NCI-H2171 treated with DMSO at 0.1 percent for 48 hours (cell line): Measurements from ENCODE around the gene OGDHL.
"Not testable (repeated sequence)": the region's sequence is repeated elsewhere in the genome, so short reads cannot be mapped to it uniquely, and the experiment has no call there.

Experiments used
- DNase-seq: peaks from one replicate; lab custom pipeline; 2025; lab: John Stamatoyannopoulos, UW

Gene OGDHL

DNA sequence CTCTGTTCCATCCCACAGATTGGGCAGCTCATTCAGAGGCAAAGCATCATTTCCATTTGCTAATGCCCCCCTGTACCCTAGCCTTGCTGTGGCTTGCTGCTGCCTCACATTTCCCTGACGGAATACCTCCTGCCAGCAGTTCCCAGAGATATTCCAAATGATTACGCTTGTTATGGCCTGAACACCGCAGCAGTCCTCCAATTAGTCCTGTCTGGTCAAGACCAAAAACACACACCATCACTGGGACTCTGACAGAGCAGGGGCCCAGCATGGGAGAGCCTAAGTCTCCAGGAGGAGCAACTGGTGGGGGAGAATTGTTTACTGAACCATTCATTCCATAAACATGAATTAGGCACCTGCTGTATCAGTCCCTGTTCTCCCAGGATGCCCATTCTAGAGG lies 6.1 kb downstream of the OGDHL start:
- no peak for DNase-seq

DNA sequence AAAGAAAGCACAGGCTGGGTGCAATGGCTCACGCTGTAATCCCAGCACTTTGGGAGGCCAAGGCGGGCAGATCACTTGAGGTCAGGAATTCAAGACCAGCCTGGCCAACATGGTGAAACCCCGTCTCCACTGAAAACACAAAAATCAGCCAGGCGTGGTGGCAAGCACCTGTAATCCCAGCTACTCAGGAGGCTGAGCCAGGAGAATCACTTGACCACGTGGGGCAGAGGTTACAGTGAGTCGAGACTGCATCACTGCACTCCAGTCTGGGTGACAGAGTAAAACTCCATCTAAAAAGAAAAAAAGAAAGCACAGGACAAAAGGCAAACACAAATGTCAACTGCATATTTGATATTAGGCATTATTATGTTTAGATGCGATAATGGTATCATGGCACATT lies 7.2 kb downstream of the OGDHL start:
- not testable (repeated sequence) for DNase-seq

- DNase-seq: no peak
These were observed 9.5 kb downstream of the OGDHL start for GRCh38 chr10:49752584-49752983.

GRCh38 chr10:49751636-49752510 lies 10.2 kb downstream of the OGDHL start:
- DNase-seq: no peak

GRCh38 chr10:49751216-49751615 lies 10.9 kb downstream of the OGDHL start:
- no peak for DNase-seq

GRCh38 chr10:49750546-49750945 lies 11.6 kb downstream of the OGDHL start:
- no peak for DNase-seq

DNA sequence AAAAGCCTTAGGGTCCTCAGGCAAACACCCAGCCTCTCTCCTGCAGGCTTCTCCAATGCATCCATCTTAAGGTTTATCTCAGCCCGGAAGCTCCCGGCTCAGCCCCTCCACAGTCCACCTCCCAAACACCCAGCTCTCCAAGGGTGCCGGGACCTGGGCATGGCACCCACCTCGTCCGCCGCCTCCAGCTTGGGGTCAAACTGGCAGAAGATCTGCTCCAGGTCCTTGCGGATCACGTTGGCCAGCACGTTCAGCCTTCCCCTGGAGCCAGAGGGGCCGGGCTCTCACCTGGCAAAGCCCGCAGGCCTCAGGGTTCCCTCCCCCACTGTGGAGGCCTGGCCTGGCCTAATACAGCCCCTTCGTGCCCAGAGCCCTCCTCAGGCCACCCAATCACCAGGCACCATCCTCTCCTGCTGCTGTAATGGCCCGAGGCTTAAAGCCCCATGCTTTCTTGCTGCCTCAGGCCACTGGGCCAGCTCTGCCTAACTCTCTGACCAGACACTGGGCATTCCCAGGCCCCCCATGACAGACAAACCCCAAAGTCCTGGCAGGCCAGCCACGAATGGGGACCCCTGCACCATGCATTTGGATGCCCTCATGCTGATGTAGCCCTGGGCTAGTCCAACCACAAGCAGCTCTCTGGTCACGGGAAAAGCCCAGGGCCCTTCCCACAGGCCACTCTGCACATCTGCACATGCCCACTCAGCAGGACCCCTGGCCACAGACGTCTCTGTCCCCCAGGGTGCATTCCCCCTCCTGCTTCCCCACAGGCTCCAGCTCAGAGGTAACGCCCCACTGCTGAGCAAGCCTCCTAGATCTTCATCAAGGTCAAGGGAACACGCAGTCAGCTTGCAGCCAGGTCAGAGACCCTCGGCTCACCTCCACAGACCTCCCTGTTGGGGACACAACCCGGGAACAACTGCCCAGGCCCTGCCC lies 12.3 kb downstream of the OGDHL start:
- DNase-seq: no peak

GRCh38 chr10:49749144-49749543 lies 13.0 kb downstream of the OGDHL start:
- DNase-seq: no peak

DNA sequence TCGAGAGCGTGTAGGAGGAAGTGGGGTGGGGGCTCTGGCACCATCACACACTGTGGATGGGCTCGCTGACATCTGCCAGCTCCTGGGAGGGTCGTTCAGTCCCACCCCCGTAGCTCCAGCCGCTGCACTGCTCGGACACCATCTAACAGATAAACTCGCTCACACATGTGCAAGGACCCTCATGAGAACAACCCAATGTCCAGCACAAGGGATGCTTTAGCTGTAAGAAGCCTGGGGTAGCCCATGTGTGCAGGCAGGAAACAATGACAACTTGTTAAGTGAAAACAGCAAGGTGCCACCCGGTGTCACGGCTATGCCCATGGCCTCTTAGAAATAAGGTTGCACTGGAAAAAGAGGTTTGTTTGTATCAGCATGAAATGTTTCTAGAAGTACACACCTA lies 14.1 kb downstream of the OGDHL start:
- no peak for DNase-seq

DNA sequence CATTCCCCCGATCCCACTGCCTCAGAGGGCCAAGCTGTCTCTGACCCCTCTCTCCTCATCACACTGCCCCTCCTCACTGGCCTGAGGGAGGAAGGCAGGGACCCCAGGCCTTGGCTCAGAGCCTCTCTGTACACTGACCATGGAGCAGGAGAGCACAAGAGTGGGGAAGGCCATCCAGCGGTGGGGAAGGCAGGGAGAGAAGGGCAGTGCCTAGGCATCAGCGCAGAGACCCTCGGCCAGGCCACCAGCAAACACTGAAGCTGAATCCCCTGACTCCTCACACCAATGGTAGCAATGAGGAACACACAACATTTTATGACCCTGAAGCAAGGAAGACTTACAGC lies 14.8 kb downstream of the OGDHL start:
- DNase-seq: no peak

DNA sequence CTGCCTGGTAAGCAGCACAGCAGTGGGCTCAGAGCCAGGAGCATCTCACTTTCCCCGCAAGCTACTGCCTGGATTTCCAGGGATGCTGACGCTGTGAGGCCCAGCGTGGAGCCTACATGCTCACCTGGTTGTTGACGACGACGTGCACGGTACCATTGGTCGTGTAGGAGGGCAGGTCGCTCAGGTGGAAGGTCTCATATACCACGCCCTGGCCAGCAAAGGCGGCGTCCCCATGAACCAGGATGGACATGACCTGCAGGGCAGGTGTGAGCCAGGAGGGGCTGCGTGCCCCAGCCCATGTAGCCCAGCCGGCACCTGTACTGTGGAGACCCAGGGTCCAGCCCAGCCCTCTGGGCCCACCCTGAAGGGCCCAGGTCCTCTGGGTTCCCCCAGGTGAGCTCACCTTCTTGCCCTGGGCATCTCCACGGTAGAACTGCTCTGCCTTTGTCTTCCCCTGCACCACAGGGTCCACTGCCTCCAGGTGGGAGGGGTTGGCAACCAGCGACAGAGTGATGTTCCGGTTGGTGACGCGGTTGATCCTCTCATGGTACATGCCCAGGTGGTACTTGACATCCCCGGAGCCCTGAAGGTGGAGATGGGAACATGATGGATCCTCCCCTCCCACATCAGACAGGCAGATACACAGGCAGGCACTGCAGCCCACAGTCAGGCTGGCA lies 15.4 kb downstream of the OGDHL start:
- DNase-seq: no peak

DNA sequence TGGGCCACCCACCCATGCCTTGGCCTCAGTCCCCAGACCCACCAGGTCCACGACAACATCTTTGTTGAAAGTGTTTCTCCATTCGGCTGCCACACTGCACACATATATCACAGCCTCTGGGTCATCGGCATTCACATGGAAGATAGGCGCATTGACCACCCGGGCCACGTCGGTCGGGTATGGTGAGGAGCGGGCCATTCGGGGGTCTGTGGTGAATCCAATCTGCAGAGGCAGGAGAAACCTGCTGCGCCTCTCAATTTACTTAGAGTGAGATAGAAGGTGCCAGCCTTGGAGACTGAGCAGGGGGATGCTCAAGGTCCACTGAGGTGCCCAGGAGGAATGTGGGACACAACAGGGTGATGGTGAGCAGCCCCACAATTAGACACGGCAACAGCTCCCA lies 16.4 kb downstream of the OGDHL start:
- no peak for DNase-seq

GRCh38 chr10:49744924-49745605 lies 17.1 kb downstream of the OGDHL start:
- no peak for DNase-seq

GRCh38 chr10:49744091-49744685 lies 17.9 kb downstream of the OGDHL start:
- DNase-seq: no peak

- no peak for DNase-seq
These were observed 18.6 kb downstream of the OGDHL start for GRCh38 chr10:49743464-49744075.

- no peak for DNase-seq
These were observed 19.2 kb downstream of the OGDHL start for GRCh38 chr10:49742683-49743463.

GRCh38 chr10:49741108-49741995 lies 20.8 kb downstream of the OGDHL start:
- no peak for DNase-seq

- DNase-seq: no peak
These were observed 21.6 kb downstream of the OGDHL start for GRCh38 chr10:49740346-49741107.
